C4-2B (cell line): ENCODE data around the gene COMTD1.
"Not testable (repeated sequence)": the region's sequence is repeated elsewhere in the genome, so short reads cannot be mapped to it uniquely, and the experiment has no call there.

Experiments used
- H3K27ac ChIP-seq: fragments of 450-650 bp; 2 replicates; pipeline ENCODE4 v1.5.1; 2017
- ZFX ChIP-seq: fragments of 450-650 bp; IDR thresholded peaks from 2 replicates; pipeline ENCODE4 v1.6.1; 2017
- TF ChIP-seq, protein P1 (sequence below): fragments of 450-650 bp; conservative IDR thresholded peaks from 2 replicates; pipeline ENCODE4 v1.5.1; 2017; ENCODE audit warnings: mild to moderate bottlenecking

Gene COMTD1

DNA sequence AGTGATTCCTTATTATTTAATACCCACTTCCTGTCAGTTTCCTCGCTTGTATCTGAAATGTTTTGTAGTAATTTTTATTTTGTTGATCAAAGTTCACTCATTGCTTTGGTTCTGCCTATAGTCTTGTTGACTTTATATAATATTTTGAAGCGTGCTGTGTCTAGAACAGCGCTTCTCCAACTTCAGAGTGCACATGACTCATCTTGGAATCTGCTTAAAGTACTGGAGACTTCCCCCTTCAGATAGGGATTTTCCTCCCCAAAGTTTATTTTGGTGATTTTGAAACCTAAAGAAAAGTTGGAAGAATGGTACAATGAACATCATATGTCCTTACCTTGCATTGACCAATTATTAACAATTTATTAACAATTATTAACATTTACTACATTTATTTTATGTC lies 5.8 kb downstream of the COMTD1 start:
- H3K27ac ChIP-seq = no peak overlapping the region
- TF ChIP-seq, protein P1, sequence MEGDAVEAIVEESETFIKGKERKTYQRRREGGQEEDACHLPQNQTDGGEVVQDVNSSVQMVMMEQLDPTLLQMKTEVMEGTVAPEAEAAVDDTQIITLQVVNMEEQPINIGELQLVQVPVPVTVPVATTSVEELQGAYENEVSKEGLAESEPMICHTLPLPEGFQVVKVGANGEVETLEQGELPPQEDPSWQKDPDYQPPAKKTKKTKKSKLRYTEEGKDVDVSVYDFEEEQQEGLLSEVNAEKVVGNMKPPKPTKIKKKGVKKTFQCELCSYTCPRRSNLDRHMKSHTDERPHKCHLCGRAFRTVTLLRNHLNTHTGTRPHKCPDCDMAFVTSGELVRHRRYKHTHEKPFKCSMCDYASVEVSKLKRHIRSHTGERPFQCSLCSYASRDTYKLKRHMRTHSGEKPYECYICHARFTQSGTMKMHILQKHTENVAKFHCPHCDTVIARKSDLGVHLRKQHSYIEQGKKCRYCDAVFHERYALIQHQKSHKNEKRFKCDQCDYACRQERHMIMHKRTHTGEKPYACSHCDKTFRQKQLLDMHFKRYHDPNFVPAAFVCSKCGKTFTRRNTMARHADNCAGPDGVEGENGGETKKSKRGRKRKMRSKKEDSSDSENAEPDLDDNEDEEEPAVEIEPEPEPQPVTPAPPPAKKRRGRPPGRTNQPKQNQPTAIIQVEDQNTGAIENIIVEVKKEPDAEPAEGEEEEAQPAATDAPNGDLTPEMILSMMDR = no peak
- no peak for TF ChIP-seq ZFX

DNA sequence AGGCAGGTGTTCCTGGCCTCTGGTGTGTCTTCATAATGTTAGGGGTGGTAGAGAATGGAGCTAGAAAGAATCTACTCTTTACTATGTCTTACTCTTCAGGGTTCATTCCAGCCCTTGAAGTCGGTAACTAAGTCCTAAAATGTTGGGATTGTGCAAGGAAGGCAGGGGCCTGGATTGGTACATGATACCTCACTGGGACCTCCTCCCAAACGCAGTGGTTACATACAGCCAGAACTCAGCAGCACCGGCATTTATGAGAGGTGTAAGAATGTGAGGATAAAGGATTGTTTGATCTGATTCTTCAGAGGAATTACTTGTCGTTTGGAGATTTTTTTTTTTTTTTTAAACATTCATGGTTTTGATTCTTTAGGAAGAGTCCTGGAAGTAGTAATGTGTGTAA lies 6.9 kb downstream of the COMTD1 start:
- TF ChIP-seq, protein P1 = no peak
- no peak for TF ChIP-seq ZFX
- no peak overlapping the region for H3K27ac ChIP-seq

DNA sequence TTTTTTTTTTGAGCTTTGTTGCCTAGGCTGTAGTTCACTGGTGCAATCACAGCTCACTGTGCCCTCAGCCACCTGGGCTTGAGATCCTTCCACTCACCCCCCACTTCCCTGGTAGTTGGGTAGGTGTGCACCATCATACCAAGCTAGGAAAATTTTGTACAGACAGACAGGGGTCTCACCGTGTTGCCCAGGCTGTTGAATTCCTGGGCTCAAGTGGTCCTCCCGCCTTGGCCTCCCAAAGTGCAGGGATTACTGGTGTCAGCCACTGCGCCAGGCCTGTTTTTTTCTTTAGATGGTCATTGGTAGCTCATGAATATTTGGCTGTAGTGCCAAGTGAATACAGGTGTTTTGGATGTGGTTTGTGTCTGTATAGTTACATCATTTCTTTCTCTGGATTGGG lies 7.5 kb downstream of the COMTD1 start:
- H3K27ac ChIP-seq = no peak overlapping the region
- TF ChIP-seq, protein P1 = no peak
- TF ChIP-seq ZFX = no peak

DNA sequence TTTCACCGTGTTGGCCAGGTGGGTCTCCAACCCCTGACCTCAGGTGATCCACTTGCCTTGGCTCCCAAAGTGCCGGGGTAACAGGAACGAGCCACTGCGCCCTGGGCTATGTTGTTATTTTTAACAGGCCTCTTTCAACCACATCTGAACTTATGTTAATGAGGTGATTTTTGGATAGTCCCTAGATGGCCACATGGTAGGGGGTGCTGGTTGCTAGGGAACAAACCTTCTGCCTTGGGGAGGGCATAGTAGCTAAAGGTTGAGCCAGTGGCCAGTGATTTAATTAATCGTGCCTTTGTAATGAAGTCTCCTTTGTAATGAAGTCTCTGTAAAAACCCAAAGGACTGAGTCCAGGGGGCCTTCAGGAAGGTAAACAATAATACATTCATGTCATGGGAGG lies 9.1 kb downstream of the COMTD1 start:
- H3K27ac ChIP-seq = no peak overlapping the region
- no peak for TF ChIP-seq ZFX
- TF ChIP-seq, protein P1 = no peak

DNA sequence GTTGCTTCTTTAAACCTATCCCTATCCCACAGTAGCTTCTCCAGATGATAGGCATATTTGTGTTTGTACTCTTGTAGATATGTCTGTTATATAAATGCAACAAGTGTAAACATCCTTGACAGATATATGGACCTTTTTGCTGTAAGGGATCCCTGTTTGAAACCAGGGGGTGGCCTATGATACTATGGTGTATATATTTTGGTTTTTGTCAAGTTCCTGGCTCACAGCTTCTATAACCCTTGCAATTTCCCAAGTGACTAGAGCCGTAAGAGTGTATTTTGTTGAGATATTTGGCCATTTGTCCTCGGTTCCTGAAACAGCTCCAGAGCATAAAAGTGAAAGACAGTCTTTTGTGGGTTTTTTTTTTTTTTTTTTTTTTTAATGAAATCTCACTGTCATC lies 9.7 kb downstream of the COMTD1 start:
- no peak for TF ChIP-seq ZFX
- TF ChIP-seq, protein P1 = no peak
- H3K27ac ChIP-seq = no peak overlapping the region

DNA sequence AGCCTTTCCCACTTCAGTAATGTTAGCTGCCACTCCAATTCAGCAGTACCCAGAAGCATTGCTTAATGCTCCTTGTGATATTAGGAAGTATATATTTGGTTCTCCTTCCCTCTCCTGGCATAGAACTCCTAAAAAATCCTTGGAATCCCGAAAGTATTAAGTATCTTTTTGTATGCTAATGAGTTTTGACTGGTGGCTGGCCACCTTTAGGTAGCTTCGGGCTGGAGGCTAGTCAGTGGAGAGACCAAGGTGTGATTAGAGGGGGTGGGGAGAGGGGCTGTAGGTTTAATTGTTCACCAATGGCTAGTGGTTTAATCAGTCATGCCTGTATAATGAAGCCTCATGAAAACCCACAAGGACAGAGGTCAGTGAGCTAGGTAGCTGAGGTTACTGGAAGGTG lies 12.2 kb downstream of the COMTD1 start:
- TF ChIP-seq, protein P1 = no peak
- H3K27ac ChIP-seq = no peak overlapping the region; the same call in 1 of the 2 replicates

DNA sequence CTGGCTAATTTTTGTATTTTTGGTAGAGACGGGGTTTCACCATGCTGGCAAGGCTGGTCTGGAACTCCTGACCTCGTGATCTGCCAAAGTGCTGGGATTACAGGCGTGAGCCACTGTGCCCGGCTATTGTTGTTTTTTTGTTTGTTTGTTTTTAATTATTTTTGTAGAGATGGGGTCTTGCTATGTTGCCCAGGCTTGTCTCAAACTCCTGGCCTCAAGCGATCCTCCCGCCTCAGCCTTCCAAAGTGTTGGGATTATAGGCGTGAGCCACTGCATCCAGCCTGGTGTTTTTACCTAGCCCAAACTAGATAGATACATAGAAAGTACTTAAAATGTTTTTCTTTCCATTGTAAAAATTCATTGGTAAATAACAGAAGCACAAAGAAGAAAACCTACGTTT lies 14.3 kb downstream of the COMTD1 start:
- H3K27ac ChIP-seq = not testable (repeated sequence)

DNA sequence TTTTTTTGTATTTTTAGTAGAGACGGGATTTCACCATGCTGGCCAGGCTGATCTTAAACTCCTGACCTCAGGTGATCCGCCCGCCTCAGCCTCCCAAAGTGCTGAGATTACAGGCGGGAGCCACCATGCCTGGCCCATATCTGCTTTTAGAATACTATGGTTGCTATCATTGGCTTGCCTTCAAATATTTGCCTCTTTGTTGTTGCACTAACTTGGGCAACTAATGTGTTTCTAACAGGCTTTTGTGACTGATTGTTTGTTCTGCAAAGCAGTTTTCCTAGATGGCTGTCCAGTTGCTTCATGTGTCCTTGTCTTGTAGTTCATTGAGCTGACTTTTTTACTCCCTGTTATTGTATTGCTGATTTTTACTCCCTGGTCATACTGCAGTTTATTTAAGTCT lies 15.5 kb downstream of the COMTD1 start:
- TF ChIP-seq, protein P1 = no peak
- no peak for TF ChIP-seq ZFX
- H3K27ac ChIP-seq = no peak overlapping the region
